ENCODE results near the gene GEN1. TPM values are rescaled to one million over a fixed set of nuclear protein-coding genes. Genes with fewer than 3 reads are reported as not detected.

The GEN1 gene
- total and polyA plus RNA-seq, 2 of the 13 experiments (the other 11 are each of a cell fraction or from before 2014, with no cell fraction given): 9.9 to 27.1 TPM

- TF ChIP-seq ZNF576 (CRISPR knock-in tag; IDR thresholded peaks at IDR 0.05) (no peak), ZNF530 (CRISPR knock-in tag; IDR thresholded peaks at IDR 0.05; ENCODE audit: low read depth) (no peak)
Measured at GRCh38 chr2:17815468-17816184, 61.7 kb downstream of the GEN1 start (continued).

- Histone ChIP-seq H3K36me3 (replicated peaks in 1 of 2; ENCODE audit: control insufficient read depth in 1 of 2, insufficient read depth in 2 of 2, low read length in 2 of 2) (no peaks in the 10 kb centered on the region), H3K79me2 (ENCODE audit: insufficient read depth, low read length) (no peaks in the 10 kb centered on the region), H3K27ac (ENCODE audit: extremely low read length, insufficient read depth, low read length) (no peak within 1 kb of the TSS), H4K20me1 (ENCODE audit: insufficient read depth, low read length) (no peaks in the 10 kb centered on the region), H3K27me3 (ENCODE audit: control insufficient read depth in 1 of 2, insufficient read depth in 2 of 2, low read length in 2 of 2) (peaks cover 0 to 17% of the 10 kb centered on the region in 2 experiments; a peak in 4 of 5 replicates), H3K4me2 (ENCODE audit: low read depth, low read length) (no peak within 1 kb of the TSS), H3K4me3 (replicated peaks in 1 of 3; ENCODE audit: insufficient read depth in 1 of 3, low read depth in 2 of 3, low read length in 3 of 3) (no peak within 1 kb of the TSS), H3K9ac (ENCODE audit: insufficient read depth, low read depth, low read length) (no peak within 1 kb of the TSS), H3K9me3 (ENCODE audit: low read length) (no peaks in the 10 kb centered on the region), H3K4me1 (ENCODE audit: insufficient read depth, low read length) (no peaks in the 10 kb centered on the region), H2AFZ (ENCODE audit: low read length) (peak within 1 kb of the TSS; percentile 22)
- 85% methylated on average over 26 of the region's 26 CpGs for WGBS (ENCODE audit: low lambda C conversion rate)
- TF ChIP-seq ZNF34 (CRISPR knock-in tag; IDR thresholded peaks at IDR 0.05; ENCODE audit: borderline replicate concordance): no peak
- no peak for TF ChIP-seq RXRB (CRISPR knock-in tag; IDR thresholded peaks at IDR 0.05; ENCODE audit: borderline replicate concordance)
- TF ChIP-seq CTCF (CRISPR knock-in tag; IDR thresholded peaks at IDR 0.05): no peak
- TF ChIP-seq ZGPAT (CRISPR knock-in tag; IDR thresholded peaks at IDR 0.05): no peak
- TF ChIP-seq SALL2 (CRISPR knock-in tag; IDR thresholded peaks at IDR 0.05): no peak
- intact Hi-C loops (cut with micrococcal nuclease; ENCODE audit: unreplicated experiment): no loop called here
- in situ Hi-C loops (cut with HindIII; ENCODE audit: extremely low pct_ligation_motif_present, low pct_unique_long_range_greater_than_20kb): no loop called here
- FAIRE-seq (no peak), DNase-seq (ENCODE audit: low spot score) (no peak), ATAC-seq (peak; percentile 39; the same call in 2 of the 3 replicates)
- POLR2A ChIA-PET: no interaction called here
- BruUV-seq (replicated peaks): no TSS peak
- CTCF ChIA-PET (ENCODE audit: low intra/inter-chr PET ratio, low total read pairs): no interaction called here
Measured at GRCh38 chr2:17816396-17817245, 62.7 kb downstream of the GEN1 start, which contains the start of gene MSGN1. MSGN1 (plus strand) TSS chr2:17816460; CDS start chr2:17816519, 59 bp downstream.

Measured in HepG2 (cell line).